Measurements from ENCODE around the gene TK1.

DNA sequence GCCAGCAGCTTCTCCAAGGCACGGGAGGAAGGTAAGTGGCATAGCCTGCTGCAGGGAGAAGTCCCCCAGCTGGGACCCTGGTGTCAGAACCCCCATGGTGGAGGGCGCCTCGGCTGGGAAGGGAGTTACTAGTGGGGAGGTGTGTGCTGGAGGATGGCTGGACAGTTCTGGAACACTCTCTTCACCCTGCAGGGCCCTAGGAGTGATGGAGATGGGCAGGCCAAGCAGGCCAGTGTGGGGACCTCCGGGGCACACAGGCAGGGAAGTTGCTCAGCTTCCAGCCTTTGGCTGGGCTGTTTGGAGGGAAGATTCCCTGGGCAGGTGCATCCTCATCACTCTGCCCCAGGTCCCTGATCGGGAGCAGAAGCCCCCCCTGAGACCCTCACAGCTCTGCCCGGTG lies 40.0 kb downstream of the TK1 start:
- no peak for TF ChIP-seq POLR2A (IDR thresholded peaks at IDR 0.05; ENCODE audit: low read length)
- TF ChIP-seq, protein P1, sequence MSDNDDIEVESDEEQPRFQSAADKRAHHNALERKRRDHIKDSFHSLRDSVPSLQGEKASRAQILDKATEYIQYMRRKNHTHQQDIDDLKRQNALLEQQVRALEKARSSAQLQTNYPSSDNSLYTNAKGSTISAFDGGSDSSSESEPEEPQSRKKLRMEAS (IDR thresholded peaks at IDR 0.05): no peak
- TF ChIP-seq HEYL (CRISPR knock-in tag; IDR thresholded peaks at IDR 0.05): no peak
- no peak for TF ChIP-seq ESRRA (IDR thresholded peaks at IDR 0.05; ENCODE audit: borderline replicate concordance, low read length)
- TF ChIP-seq, protein P2, sequence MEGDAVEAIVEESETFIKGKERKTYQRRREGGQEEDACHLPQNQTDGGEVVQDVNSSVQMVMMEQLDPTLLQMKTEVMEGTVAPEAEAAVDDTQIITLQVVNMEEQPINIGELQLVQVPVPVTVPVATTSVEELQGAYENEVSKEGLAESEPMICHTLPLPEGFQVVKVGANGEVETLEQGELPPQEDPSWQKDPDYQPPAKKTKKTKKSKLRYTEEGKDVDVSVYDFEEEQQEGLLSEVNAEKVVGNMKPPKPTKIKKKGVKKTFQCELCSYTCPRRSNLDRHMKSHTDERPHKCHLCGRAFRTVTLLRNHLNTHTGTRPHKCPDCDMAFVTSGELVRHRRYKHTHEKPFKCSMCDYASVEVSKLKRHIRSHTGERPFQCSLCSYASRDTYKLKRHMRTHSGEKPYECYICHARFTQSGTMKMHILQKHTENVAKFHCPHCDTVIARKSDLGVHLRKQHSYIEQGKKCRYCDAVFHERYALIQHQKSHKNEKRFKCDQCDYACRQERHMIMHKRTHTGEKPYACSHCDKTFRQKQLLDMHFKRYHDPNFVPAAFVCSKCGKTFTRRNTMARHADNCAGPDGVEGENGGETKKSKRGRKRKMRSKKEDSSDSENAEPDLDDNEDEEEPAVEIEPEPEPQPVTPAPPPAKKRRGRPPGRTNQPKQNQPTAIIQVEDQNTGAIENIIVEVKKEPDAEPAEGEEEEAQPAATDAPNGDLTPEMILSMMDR (IDR thresholded peaks at IDR 0.05): no peak
- TF ChIP-seq, protein P3, sequence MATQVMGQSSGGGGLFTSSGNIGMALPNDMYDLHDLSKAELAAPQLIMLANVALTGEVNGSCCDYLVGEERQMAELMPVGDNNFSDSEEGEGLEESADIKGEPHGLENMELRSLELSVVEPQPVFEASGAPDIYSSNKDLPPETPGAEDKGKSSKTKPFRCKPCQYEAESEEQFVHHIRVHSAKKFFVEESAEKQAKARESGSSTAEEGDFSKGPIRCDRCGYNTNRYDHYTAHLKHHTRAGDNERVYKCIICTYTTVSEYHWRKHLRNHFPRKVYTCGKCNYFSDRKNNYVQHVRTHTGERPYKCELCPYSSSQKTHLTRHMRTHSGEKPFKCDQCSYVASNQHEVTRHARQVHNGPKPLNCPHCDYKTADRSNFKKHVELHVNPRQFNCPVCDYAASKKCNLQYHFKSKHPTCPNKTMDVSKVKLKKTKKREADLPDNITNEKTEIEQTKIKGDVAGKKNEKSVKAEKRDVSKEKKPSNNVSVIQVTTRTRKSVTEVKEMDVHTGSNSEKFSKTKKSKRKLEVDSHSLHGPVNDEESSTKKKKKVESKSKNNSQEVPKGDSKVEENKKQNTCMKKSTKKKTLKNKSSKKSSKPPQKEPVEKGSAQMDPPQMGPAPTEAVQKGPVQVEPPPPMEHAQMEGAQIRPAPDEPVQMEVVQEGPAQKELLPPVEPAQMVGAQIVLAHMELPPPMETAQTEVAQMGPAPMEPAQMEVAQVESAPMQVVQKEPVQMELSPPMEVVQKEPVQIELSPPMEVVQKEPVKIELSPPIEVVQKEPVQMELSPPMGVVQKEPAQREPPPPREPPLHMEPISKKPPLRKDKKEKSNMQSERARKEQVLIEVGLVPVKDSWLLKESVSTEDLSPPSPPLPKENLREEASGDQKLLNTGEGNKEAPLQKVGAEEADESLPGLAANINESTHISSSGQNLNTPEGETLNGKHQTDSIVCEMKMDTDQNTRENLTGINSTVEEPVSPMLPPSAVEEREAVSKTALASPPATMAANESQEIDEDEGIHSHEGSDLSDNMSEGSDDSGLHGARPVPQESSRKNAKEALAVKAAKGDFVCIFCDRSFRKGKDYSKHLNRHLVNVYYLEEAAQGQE (IDR thresholded peaks at IDR 0.05): no peak
- no peak for TF ChIP-seq KDM5A (IDR thresholded peaks at IDR 0.05)
- no peak for TF ChIP-seq TP53 (CRISPR knock-in tag; IDR thresholded peaks at IDR 0.05)
- TF ChIP-seq PHF8 (IDR thresholded peaks at IDR 0.05; ENCODE audit: borderline replicate concordance, low read depth): no peak
- no peak for TF ChIP-seq RAD21 (conservative IDR thresholded peaks at IDR 0.05 in 1 of 2, IDR thresholded peaks at IDR 0.05 in 1 of 2)
- no peak for TF ChIP-seq JUN (IDR thresholded peaks at IDR 0.05)
- TF ChIP-seq, protein P4, sequence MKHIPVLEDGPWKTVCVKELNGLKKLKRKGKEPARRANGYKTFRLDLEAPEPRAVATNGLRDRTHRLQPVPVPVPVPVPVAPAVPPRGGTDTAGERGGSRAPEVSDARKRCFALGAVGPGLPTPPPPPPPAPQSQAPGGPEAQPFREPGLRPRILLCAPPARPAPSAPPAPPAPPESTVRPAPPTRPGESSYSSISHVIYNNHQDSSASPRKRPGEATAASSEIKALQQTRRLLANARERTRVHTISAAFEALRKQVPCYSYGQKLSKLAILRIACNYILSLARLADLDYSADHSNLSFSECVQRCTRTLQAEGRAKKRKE (CRISPR knock-in tag; IDR thresholded peaks at IDR 0.05; ENCODE audit: low read depth): no peak
